Measurements from ENCODE around the gene CLEC4M.

GRCh38 chr19:7817801-7818200, 54.8 kb downstream of the CLEC4M start:
- TF ChIP-seq, protein P1, sequence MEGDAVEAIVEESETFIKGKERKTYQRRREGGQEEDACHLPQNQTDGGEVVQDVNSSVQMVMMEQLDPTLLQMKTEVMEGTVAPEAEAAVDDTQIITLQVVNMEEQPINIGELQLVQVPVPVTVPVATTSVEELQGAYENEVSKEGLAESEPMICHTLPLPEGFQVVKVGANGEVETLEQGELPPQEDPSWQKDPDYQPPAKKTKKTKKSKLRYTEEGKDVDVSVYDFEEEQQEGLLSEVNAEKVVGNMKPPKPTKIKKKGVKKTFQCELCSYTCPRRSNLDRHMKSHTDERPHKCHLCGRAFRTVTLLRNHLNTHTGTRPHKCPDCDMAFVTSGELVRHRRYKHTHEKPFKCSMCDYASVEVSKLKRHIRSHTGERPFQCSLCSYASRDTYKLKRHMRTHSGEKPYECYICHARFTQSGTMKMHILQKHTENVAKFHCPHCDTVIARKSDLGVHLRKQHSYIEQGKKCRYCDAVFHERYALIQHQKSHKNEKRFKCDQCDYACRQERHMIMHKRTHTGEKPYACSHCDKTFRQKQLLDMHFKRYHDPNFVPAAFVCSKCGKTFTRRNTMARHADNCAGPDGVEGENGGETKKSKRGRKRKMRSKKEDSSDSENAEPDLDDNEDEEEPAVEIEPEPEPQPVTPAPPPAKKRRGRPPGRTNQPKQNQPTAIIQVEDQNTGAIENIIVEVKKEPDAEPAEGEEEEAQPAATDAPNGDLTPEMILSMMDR (IDR thresholded peaks at IDR 0.05): no peak
- TF ChIP-seq ZFX (IDR thresholded peaks at IDR 0.05; ENCODE audit: borderline replicate concordance): no peak
